KOPT-K1 (cell line): ENCODE results near the gene FZD10.

Experiments used
- H3K27ac ChIP-seq: fragments of 200-600 bp; sonication (generic); 2 replicates; pipeline ENCODE4 v1.5.1; 2016; ENCODE audit warnings: antibody characterized with exemption, mild to moderate bottlenecking, low read depth, low read length; ENCODE audit not compliant: poor library complexity, severe bottlenecking
- H3K36me3 ChIP-seq: fragments of 200-600 bp; sonication (generic); 2 replicates; pipeline ENCODE4 v1.5.1; 2017; ENCODE audit warnings: antibody characterized with exemption, mild to moderate bottlenecking, low read length, moderate library complexity; ENCODE audit not compliant: insufficient read depth
- H3K9me3 ChIP-seq: fragments of 200-600 bp; sonication (generic); 2 replicates; pipeline ENCODE4 v1.5.1; 2017; ENCODE audit warnings: antibody characterized with exemption, low read length, mild to moderate bottlenecking; ENCODE audit not compliant: insufficient read depth, poor library complexity, severe bottlenecking

Gene FZD10

GRCh38 chr12:130177635-130178242 lies 15.5 kb downstream of the FZD10 start:
- Histone ChIP-seq H3K9me3 (peaks cover 15% of the 10 kb centered on the region), H3K27ac (no peak overlapping the region), H3K36me3 (no peaks in the 10 kb centered on the region)

DNA sequence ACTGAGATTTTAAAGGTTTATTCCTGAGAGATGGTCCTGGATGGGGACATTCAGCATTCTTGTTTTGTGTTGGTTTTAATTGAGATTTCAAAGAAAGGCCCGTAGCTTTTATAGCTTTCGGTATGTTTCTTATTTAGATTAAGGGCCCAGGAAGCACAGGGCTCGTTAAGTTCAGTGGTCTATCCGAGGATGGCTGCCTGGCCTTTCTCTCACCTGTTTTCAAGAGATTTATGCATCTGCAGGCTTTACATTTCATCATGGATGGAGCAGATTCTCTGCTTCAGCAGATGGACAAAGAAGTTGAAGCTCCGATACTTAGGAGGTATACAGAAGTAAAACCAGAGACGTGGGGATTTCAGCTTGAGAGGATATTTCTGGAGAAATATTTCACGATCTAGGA lies 16.0 kb downstream of the FZD10 start:
- H3K27ac ChIP-seq, result no peak overlapping the region
- H3K36me3 ChIP-seq, result no peaks in the 10 kb centered on the region
- H3K9me3 ChIP-seq, result peaks cover 15% of the 10 kb centered on the region

DNA sequence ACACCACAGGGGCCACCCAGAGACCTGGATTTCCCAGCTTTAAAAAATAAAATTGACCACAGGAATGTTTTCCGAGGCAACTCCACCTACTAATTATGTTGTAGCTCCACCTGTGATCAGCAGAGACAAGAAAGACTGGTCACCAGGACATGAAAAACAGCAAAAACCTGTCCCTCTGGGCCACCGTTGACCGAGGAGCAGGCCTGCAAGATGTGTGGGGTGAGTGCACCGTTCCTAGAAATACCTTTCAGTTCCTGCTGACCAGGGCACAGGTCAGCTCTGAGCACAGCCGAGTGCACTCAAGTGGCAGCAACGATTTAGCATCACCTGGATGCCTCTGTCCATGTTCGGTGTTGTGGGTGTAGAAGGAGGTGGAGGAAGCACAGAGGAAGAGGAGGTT lies 16.9 kb downstream of the FZD10 start:
- H3K9me3 ChIP-seq, result peaks cover 15% of the 10 kb centered on the region
- no peak overlapping the region for H3K27ac ChIP-seq
- H3K36me3 ChIP-seq, result no peaks in the 10 kb centered on the region

- Histone ChIP-seq H3K9me3 (peaks cover 15% of the 10 kb centered on the region), H3K36me3 (no peaks in the 10 kb centered on the region), H3K27ac (no peak overlapping the region)
Measured at GRCh38 chr12:130179621-130180020, 17.4 kb downstream of the FZD10 start.

DNA sequence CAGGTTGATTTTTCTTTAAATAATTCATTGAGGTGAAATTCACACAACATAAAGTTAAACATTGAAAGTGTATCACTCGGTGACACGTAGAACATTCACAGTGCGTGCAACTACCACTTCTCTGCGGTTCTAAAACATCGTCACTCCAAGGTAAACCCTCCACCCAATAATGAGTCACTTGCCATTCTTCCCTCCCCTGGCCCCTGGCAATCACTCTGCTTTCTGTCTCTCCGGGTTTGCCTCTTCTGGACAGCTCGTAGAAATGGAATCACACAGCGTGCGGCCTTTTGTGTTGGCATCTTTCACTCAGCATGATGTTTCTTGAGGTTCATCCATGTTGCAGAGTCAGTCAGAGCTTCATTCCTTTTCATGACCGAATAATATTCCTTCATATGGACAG lies 18.9 kb downstream of the FZD10 start:
- H3K9me3 ChIP-seq, result peaks cover 15% of the 10 kb centered on the region
- H3K36me3 ChIP-seq, result no peaks in the 10 kb centered on the region
- no peak overlapping the region for H3K27ac ChIP-seq

GRCh38 chr12:130183585-130184370 lies 21.5 kb downstream of the FZD10 start:
- no peak overlapping the region for H3K27ac ChIP-seq
- H3K9me3 ChIP-seq, result peaks cover 15% of the 10 kb centered on the region
- no peaks in the 10 kb centered on the region for H3K36me3 ChIP-seq

DNA sequence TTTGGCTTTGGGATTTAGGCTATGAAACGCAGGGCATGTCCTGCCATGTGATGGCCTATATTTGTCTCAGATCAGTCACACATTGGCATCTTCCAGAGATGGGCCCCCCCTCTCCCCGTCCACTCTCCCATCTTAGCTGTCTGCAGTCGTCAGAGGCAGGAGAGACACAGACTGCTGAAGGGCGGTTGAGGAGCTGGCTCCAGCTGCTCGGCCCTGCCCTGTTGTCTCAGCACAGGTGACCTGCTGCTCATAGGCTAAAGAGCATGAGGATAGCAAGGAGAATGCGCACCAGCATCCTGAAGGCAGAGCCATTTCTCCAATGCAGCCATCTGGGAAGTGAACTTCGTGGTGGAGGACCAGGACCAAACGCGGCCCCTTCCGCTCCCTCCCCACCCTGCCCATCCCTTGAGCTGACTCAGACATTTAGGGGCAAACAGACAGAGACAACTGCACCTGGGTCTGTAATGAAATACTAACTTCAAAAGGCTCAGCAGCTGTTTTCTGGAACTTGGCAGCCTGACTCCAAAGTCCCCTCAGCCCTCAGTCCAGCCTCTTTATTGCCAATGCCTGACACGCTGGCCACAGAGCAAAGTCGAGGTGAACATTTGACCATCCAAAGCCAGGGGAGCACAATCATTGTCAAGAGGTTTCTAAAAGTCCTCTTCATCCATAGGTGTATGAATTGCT lies 22.3 kb downstream of the FZD10 start:
- Histone ChIP-seq H3K27ac (no peak overlapping the region), H3K36me3 (no peaks in the 10 kb centered on the region), H3K9me3 (peaks cover 15% of the 10 kb centered on the region)

DNA sequence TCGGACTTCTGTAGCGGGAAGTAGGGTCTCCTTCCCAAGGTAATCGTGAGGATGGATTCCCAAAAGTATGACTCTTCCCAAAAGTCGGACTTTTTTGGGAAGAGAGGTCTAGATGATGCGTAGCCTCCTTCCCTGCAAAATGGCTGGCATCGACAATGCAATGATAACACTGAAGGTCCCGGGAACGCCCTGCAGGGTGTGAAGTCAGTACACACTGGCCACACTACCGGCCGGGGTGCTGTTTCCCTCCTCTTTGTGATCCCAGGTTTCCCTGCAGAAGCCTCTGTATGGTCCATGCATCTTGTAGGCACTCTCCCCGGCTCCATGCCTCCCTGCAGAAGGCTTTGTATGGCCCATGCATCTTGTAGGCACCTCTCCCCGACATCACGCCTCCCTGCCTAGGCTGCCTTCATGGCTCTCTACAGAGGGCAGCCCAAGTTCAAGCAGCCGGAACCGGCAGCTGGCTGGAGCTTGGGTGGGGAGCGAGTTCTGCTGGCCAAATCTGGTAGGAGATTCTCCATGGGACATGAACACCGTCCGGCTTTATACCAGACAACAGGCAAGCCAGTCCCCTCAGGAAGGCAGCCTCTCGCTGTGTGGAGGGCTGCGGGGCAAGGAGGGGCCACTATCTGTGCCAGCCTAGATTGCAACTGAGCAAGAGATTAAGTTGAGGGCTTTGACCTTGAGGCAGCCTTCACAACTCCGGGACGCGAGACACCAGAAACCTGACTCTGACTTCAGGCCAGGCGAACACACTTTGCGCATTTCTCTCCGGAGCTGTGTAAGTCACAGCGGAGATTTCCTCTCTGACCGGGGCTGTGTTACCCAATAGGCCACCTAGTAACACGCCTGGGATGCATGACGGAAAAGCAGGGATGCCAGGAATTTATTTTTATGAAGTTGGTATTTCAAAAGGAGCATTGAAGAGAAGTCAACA lies 23.5 kb downstream of the FZD10 start:
- no peak overlapping the region for H3K27ac ChIP-seq
- H3K9me3 ChIP-seq, result peaks cover 15% of the 10 kb centered on the region
- no peaks in the 10 kb centered on the region for H3K36me3 ChIP-seq

DNA sequence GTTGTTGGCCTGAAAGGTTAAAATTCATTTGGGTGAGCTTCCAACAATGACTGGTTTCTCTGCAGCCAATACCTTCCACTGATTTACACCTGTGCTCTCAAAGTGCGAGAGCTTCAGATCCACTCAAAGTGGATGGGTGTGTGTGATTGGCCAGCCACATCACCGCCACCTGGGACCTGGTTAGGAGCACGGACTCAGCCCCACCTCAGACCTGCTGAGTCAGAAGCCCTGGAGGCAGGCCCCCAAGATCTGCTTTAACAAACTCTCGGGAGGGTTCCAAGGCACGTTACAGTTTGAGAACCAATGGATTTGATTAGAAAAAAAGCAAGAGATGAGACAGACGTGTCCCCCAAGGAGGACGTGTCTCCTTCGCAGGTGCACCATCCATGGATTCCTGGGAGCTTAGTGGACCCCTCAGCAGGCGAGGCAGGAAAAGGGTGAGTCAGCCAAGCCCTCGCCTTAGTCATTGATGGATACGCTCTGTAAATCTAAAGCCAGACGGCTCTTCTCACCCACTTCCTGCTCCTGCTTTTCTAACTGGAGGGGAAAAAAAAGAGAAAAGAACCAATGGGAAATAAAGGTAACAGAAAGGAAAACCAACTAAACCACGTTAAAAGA lies 24.5 kb downstream of the FZD10 start:
- Histone ChIP-seq H3K27ac (no peak overlapping the region), H3K36me3 (no peaks in the 10 kb centered on the region), H3K9me3 (peaks cover 9% of the 10 kb centered on the region)

DNA sequence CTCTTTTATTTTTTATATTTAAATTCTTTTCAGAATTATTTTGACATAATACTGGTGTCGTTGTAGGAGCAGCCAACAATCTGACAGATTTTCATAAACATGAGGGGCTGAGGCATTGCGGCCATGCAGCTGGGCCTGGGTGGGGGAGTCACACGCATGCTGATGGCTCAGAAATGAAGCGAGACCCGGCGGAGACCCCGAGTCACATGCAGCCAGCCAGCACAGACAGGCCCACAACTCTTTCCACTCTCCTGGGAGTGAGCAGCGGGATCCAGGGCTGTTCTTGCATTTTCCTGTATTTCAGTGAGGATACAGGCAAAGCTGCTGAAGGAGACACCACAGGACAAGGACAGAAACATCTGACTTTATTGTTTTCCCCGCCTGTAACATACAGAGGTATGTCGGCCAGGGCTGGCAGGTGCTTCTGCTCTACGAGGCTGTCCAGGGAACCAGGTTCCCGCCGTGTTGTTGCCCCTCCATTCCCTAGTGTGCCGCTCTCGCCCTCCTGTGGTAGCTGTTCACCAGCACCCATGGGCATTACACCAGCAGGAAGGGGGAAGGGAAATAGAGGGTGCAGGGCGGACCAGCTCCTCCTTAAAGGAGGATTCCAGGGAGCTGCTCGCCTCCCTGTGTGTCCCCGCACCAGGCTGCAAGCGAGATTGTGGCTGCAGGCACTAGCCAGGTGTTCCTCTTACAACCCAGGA lies 30.5 kb downstream of the FZD10 start:
- H3K9me3 ChIP-seq, result no peaks in the 10 kb centered on the region
- no peak overlapping the region for H3K27ac ChIP-seq
- no peaks in the 10 kb centered on the region for H3K36me3 ChIP-seq

- H3K27ac ChIP-seq, result no peak overlapping the region
- no peaks in the 10 kb centered on the region for H3K36me3 ChIP-seq
- H3K9me3 ChIP-seq, result no peaks in the 10 kb centered on the region
Measured at GRCh38 chr12:130194154-130194553, 31.9 kb downstream of the FZD10 start.

- no peak overlapping the region for H3K27ac ChIP-seq
- no peaks in the 10 kb centered on the region for H3K9me3 ChIP-seq
- no peaks in the 10 kb centered on the region for H3K36me3 ChIP-seq
Measured at GRCh38 chr12:130195369-130195768, 33.1 kb downstream of the FZD10 start.

- H3K27ac ChIP-seq, result no peak overlapping the region
- H3K36me3 ChIP-seq, result no peaks in the 10 kb centered on the region
- no peaks in the 10 kb centered on the region for H3K9me3 ChIP-seq
Measured at GRCh38 chr12:130195776-130196175, 33.5 kb downstream of the FZD10 start.

GRCh38 chr12:130196827-130197226 lies 34.6 kb downstream of the FZD10 start:
- Histone ChIP-seq H3K27ac (no peak overlapping the region), H3K36me3 (no peaks in the 10 kb centered on the region), H3K9me3 (no peaks in the 10 kb centered on the region)
